Gastroesophageal sphincter (tissue), 3 donors: ENCODE data around the gene OR13C2.

Experiments
- EP300 ChIP-seq: sonication (generic); formaldehyde crosslinking; IDR thresholded peaks from one replicate; pipeline ENCODE4 v1.6.1; 2017; ENCODE audit warnings: antibody characterized with exemption, mild to moderate bottlenecking
- POLR2A ChIP-seq, 2 donors: fragments of 450-650 bp; IDR thresholded peaks; one replicate each; pipeline ENCODE4 v1.6.1; 2017; ENCODE audit warnings: antibody characterized with exemption in 2 of 2, mild to moderate bottlenecking in 2 of 2, moderate library complexity in 1 of 2
- POLR2AphosphoS5 ChIP-seq: sonication (generic); formaldehyde crosslinking; IDR thresholded peaks from one replicate; pipeline ENCODE4 v1.6.1; 2017; ENCODE audit warnings: antibody characterized with exemption
- TF ChIP-seq, protein P1 (sequence below), 4 experiments: fragments of 200-600 bp in 2 of 4; fragments of 450-650 bp in 2 of 4; sonication (generic) in 1 of 4; IDR thresholded peaks; one replicate each; pipeline ENCODE4 v1.5.1; 2017 to 2019; ENCODE audit warnings: antibody characterized with exemption in 4 of 4, mild to moderate bottlenecking in 2 of 4, moderate library complexity in 2 of 4

DNA sequence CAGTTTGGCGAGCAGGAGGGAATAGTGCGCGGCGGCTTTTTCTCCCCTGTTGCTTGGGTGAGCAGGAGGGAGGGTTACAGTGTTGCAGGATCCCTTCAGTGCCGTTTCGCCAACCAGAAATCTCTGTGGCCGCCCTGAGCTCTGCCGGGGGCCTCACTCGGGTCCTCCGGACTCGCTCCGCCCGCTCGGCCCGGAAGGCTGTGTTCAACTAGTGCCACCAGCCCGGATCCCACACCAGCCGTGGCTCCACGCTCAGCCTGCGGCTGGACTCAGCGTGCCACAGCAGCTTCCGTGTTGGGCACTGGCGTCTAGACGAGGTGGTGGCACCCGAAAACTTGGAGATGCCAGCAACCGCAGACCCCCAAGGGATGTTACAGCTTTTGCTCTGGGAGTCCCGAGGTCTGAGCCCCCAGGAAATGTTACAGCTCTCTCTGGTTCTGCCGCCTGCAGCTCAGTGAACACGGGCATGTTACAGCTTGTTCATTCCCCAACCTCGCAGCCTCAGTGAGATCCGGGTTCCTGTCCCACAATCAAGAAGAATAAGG lies 28.6 kb upstream of the OR13C2 start:
- TF ChIP-seq EP300 = no peak
- TF ChIP-seq, protein P1, sequence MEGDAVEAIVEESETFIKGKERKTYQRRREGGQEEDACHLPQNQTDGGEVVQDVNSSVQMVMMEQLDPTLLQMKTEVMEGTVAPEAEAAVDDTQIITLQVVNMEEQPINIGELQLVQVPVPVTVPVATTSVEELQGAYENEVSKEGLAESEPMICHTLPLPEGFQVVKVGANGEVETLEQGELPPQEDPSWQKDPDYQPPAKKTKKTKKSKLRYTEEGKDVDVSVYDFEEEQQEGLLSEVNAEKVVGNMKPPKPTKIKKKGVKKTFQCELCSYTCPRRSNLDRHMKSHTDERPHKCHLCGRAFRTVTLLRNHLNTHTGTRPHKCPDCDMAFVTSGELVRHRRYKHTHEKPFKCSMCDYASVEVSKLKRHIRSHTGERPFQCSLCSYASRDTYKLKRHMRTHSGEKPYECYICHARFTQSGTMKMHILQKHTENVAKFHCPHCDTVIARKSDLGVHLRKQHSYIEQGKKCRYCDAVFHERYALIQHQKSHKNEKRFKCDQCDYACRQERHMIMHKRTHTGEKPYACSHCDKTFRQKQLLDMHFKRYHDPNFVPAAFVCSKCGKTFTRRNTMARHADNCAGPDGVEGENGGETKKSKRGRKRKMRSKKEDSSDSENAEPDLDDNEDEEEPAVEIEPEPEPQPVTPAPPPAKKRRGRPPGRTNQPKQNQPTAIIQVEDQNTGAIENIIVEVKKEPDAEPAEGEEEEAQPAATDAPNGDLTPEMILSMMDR (IDR thresholded peaks at IDR 0.05) = no peak
- no peak for TF ChIP-seq POLR2A (IDR thresholded peaks at IDR 0.05)
- no peak for TF ChIP-seq POLR2AphosphoS5
